ENCODE data around the gene OR14C36. TPM values are rescaled to one million over a fixed set of nuclear protein-coding genes. Genes with fewer than 3 reads are reported as not detected.

Gene OR14C36
- total RNA-seq, 1 experiment from 2014 or later = not detected

DNA sequence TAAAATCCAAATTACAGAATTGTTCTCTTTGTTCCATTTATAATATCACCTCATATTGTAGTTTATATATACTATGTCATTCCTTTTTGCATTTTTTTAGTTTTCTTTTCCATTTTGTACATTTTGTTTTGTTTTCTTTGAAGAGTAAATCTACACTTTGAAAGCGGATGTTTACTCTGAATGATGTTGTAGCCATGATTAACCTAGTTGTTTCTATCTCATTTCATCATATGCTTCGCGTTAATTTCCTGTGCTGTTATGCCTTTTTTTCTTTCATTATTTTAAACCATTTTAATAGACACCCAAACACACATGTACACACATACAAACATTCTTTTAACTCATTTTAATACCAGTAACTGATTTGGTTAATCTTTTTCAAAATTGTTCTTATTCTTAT is 32.3 kb downstream of the OR14C36 start:
- H3K4me1 Mint-ChIP-seq = no peaks in the 10 kb centered on the region

More for the DNA sequence above, 32.3 kb downstream of the OR14C36 start:
- no peaks in the 10 kb centered on the region for H3K4me1 ChIP-seq (ENCODE audit: insufficient read depth, low read length)
- no peak overlapping the region for H3K4me2 ChIP-seq (ENCODE audit: insufficient read depth, insufficient read length, low read length)
- WGBS (ENCODE audit: extremely low coverage, insufficient read length, low lambda C conversion rate) = no CpG with 5 or more reads among the region's 3 CpGs
- DNase-seq = no peak
- H2BK12ac ChIP-seq (ENCODE audit: insufficient read length, low read depth, low read length) = no peak overlapping the region
- no peak overlapping the region for H2AFZ ChIP-seq (ENCODE audit: low read length)
- no peak overlapping the region for H3K56ac ChIP-seq (ENCODE audit: insufficient read length, low read depth, low read length)
- no peak overlapping the region for H3K27ac ChIP-seq (ENCODE audit: insufficient read length, low read depth, low read length)
- H3K9ac ChIP-seq (ENCODE audit: extremely low read depth, insufficient read length, low read length) = no peak overlapping the region
- Mint-ChIP-seq H3K9me3 (peaks cover 62 to 72% of the 10 kb centered on the region in 2 experiments), H3K27me3 (ENCODE audit: low read depth) (no peaks in the 10 kb centered on the region), H3K4me3 (no peak overlapping the region), H3K27ac (no peak overlapping the region), H3K36me3 (ENCODE audit: insufficient read depth in 1 of 3, low read depth in 3 of 3) (peaks cover 1 to 17% (median 2%) of the 10 kb centered on the region in 3 experiments; a peak in 3 of 7 replicates)
- no peak overlapping the region for H3K4ac ChIP-seq (ENCODE audit: low read depth, low read length)
- H4K20me1 ChIP-seq (ENCODE audit: control insufficient read depth, insufficient read depth, insufficient read length) = no peaks in the 10 kb centered on the region
- no peak overlapping the region for H2BK5ac ChIP-seq (ENCODE audit: insufficient read length, low read length)
- no peak overlapping the region for H4K5ac ChIP-seq (ENCODE audit: insufficient read length, low read depth, low read length)
- TF ChIP-seq, protein P1, sequence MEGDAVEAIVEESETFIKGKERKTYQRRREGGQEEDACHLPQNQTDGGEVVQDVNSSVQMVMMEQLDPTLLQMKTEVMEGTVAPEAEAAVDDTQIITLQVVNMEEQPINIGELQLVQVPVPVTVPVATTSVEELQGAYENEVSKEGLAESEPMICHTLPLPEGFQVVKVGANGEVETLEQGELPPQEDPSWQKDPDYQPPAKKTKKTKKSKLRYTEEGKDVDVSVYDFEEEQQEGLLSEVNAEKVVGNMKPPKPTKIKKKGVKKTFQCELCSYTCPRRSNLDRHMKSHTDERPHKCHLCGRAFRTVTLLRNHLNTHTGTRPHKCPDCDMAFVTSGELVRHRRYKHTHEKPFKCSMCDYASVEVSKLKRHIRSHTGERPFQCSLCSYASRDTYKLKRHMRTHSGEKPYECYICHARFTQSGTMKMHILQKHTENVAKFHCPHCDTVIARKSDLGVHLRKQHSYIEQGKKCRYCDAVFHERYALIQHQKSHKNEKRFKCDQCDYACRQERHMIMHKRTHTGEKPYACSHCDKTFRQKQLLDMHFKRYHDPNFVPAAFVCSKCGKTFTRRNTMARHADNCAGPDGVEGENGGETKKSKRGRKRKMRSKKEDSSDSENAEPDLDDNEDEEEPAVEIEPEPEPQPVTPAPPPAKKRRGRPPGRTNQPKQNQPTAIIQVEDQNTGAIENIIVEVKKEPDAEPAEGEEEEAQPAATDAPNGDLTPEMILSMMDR (conservative IDR thresholded peaks at IDR 0.05) = no peak
- no peaks in the 10 kb centered on the region for H3K27me3 ChIP-seq (ENCODE audit: insufficient read depth, low read length)
- H4K8ac ChIP-seq (replicated peaks; ENCODE audit: insufficient read length, low read depth, low read length) = no peak overlapping the region
- no peak overlapping the region for H2AK5ac ChIP-seq (ENCODE audit: insufficient read length, low read length)
- H3K14ac ChIP-seq (ENCODE audit: insufficient read depth, low read length) = no peak overlapping the region
- no peak overlapping the region for H2BK15ac ChIP-seq (ENCODE audit: low read depth, low read length)
- no peak overlapping the region for H4K91ac ChIP-seq (ENCODE audit: insufficient read length, low read depth, low read length)
- no peaks in the 10 kb centered on the region for H3K23me2 ChIP-seq (ENCODE audit: insufficient read length, low read depth, low read length, poor library complexity, severe bottlenecking)
- no peak overlapping the region for H3T11ph ChIP-seq (ENCODE audit: low read length)
- H3K23ac ChIP-seq (ENCODE audit: insufficient read length, low read depth, low read length) = no peak overlapping the region
- H2BK120ac ChIP-seq (ENCODE audit: low read depth, low read length, poor library complexity, severe bottlenecking) = no peak overlapping the region
- H3K79me2 ChIP-seq (ENCODE audit: insufficient read depth, low read length) = no peaks in the 10 kb centered on the region
- H3K79me1 ChIP-seq (ENCODE audit: insufficient read depth, low read depth, low read length, poor library complexity, severe bottlenecking) = no peaks in the 10 kb centered on the region
- no peak overlapping the region for H2BK20ac ChIP-seq (ENCODE audit: low read depth, low read length, poor library complexity, severe bottlenecking)
- H3K9me3 ChIP-seq (ENCODE audit: control insufficient read depth, low read depth, low read length) = peaks cover 46% of the 10 kb centered on the region
- no peak overlapping the region for H3K18ac ChIP-seq (ENCODE audit: insufficient read length, low read depth, low read length)
